ENCODE data around the gene KRTAP25-1. TPM values are rescaled to one million over a fixed set of nuclear protein-coding genes. Genes with fewer than 3 reads are reported as not detected.

KRTAP25-1 gene
- total RNA-seq, 1 experiment from 2014 or later: not detected

DNA sequence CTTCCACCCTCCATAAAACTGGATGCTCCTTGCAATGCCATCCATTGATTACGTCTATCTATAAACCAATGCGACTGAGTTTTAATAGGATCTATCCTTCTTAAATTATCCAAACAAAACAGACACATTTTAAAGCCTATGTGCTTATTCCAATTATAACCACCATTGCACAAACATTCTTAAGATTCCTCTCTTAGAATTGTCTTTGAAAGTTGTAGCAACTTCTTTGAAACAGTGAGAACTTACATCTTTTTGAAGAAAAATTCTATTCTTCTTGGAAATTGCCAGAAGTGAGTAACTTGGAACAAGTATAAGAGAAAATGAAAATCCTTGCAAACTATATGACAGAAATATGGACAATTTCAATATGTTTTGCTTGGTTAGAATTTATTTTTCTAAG, 30.9 kb upstream of the KRTAP25-1 start, which contains the start of gene KRTAP26-1:
TSS of gene KRTAP26-1 (minus strand) at position 101 of the 400 bp plus-strand sequence. CDS start 280 bp downstream, outside the sequence.
- peaks cover under 1 to 5% of the 10 kb centered on the region in 2 experiments; a peak in 1 of 5 replicates for H3K9me3 Mint-ChIP-seq
- no peak within 1 kb of the TSS for H2BK5ac ChIP-seq (ENCODE audit: insufficient read length, low read length)

More for the DNA sequence above, 30.9 kb upstream of the KRTAP25-1 start, which contains the start of gene KRTAP26-1:
- TF ChIP-seq, protein P1, sequence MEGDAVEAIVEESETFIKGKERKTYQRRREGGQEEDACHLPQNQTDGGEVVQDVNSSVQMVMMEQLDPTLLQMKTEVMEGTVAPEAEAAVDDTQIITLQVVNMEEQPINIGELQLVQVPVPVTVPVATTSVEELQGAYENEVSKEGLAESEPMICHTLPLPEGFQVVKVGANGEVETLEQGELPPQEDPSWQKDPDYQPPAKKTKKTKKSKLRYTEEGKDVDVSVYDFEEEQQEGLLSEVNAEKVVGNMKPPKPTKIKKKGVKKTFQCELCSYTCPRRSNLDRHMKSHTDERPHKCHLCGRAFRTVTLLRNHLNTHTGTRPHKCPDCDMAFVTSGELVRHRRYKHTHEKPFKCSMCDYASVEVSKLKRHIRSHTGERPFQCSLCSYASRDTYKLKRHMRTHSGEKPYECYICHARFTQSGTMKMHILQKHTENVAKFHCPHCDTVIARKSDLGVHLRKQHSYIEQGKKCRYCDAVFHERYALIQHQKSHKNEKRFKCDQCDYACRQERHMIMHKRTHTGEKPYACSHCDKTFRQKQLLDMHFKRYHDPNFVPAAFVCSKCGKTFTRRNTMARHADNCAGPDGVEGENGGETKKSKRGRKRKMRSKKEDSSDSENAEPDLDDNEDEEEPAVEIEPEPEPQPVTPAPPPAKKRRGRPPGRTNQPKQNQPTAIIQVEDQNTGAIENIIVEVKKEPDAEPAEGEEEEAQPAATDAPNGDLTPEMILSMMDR (conservative IDR thresholded peaks at IDR 0.05): no peak
- Histone ChIP-seq H3K23ac (ENCODE audit: insufficient read length, low read depth, low read length) (no peak within 1 kb of the TSS), H4K5ac (ENCODE audit: insufficient read length, low read depth, low read length) (no peak within 1 kb of the TSS), H3K27ac (ENCODE audit: insufficient read length, low read depth, low read length) (no peak within 1 kb of the TSS), H2BK12ac (ENCODE audit: insufficient read length, low read depth, low read length) (no peak within 1 kb of the TSS), H3K9me3 (ENCODE audit: control insufficient read depth, low read depth, low read length) (no peaks in the 10 kb centered on the region), H3K4me2 (ENCODE audit: insufficient read depth, insufficient read length, low read length) (no peak within 1 kb of the TSS), H3K18ac (ENCODE audit: insufficient read length, low read depth, low read length) (no peak within 1 kb of the TSS), H4K20me1 (ENCODE audit: control insufficient read depth, insufficient read depth, insufficient read length) (no peaks in the 10 kb centered on the region), H2BK15ac (ENCODE audit: low read depth, low read length) (no peak within 1 kb of the TSS), H3K79me1 (ENCODE audit: insufficient read depth, low read depth, low read length, poor library complexity, severe bottlenecking) (no peaks in the 10 kb centered on the region), H4K91ac (ENCODE audit: insufficient read length, low read depth, low read length) (no peak within 1 kb of the TSS), H3K79me2 (ENCODE audit: insufficient read depth, low read length) (no peaks in the 10 kb centered on the region), H3K27me3 (ENCODE audit: insufficient read depth, low read length) (no peaks in the 10 kb centered on the region), H3K23me2 (ENCODE audit: insufficient read length, low read depth, low read length, poor library complexity, severe bottlenecking) (no peaks in the 10 kb centered on the region), H2AK5ac (ENCODE audit: insufficient read length, low read length) (no peak within 1 kb of the TSS), H3K4ac (ENCODE audit: low read depth, low read length) (no peak within 1 kb of the TSS), H2BK120ac (ENCODE audit: low read depth, low read length, poor library complexity, severe bottlenecking) (no peak within 1 kb of the TSS), H3T11ph (ENCODE audit: low read length) (no peak within 1 kb of the TSS), H2BK20ac (ENCODE audit: low read depth, low read length, poor library complexity, severe bottlenecking) (no peak within 1 kb of the TSS), H2AFZ (ENCODE audit: low read length) (no peak within 1 kb of the TSS), H4K8ac (replicated peaks; ENCODE audit: insufficient read length, low read depth, low read length) (no peak within 1 kb of the TSS), H3K14ac (ENCODE audit: insufficient read depth, low read length) (no peak within 1 kb of the TSS), H3K9ac (ENCODE audit: extremely low read depth, insufficient read length, low read length) (no peak within 1 kb of the TSS), H3K4me1 (ENCODE audit: insufficient read depth, low read length) (no peaks in the 10 kb centered on the region), H3K56ac (ENCODE audit: insufficient read length, low read depth, low read length) (no peak within 1 kb of the TSS)
- H3K4me1 Mint-ChIP-seq: no peaks in the 10 kb centered on the region
- no CpG with 5 or more reads among the region's 2 CpGs for WGBS (ENCODE audit: extremely low coverage, insufficient read length, low lambda C conversion rate)
- no peaks in the 10 kb centered on the region; a peak in 1 of 7 replicates for H3K36me3 Mint-ChIP-seq (ENCODE audit: insufficient read depth in 1 of 3, low read depth in 3 of 3)
- peaks cover 3% of the 10 kb centered on the region; the same call in 1 of the 2 replicates for H3K27me3 Mint-ChIP-seq (ENCODE audit: low read depth)
- no peak within 1 kb of the TSS for H3K27ac Mint-ChIP-seq
- DNase-seq: no peak
- H3K4me3 Mint-ChIP-seq: no peak within 1 kb of the TSS

Data from H9 (cell line).